ENCODE results near the gene ZFAND3.

GRCh38 chr6:38021571-38021970, 202.0 kb downstream of the ZFAND3 start:
- TF ChIP-seq POLR2A (IDR thresholded peaks at IDR 0.05; ENCODE audit: low read depth, low read length): no peak
- TF ChIP-seq, protein P1, sequence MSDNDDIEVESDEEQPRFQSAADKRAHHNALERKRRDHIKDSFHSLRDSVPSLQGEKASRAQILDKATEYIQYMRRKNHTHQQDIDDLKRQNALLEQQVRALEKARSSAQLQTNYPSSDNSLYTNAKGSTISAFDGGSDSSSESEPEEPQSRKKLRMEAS (IDR thresholded peaks at IDR 0.05; ENCODE audit: insufficient read depth, insufficient read length): no peak
- TF ChIP-seq, protein P2, sequence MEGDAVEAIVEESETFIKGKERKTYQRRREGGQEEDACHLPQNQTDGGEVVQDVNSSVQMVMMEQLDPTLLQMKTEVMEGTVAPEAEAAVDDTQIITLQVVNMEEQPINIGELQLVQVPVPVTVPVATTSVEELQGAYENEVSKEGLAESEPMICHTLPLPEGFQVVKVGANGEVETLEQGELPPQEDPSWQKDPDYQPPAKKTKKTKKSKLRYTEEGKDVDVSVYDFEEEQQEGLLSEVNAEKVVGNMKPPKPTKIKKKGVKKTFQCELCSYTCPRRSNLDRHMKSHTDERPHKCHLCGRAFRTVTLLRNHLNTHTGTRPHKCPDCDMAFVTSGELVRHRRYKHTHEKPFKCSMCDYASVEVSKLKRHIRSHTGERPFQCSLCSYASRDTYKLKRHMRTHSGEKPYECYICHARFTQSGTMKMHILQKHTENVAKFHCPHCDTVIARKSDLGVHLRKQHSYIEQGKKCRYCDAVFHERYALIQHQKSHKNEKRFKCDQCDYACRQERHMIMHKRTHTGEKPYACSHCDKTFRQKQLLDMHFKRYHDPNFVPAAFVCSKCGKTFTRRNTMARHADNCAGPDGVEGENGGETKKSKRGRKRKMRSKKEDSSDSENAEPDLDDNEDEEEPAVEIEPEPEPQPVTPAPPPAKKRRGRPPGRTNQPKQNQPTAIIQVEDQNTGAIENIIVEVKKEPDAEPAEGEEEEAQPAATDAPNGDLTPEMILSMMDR (IDR thresholded peaks at IDR 0.05; ENCODE audit: extremely low read depth in 1 of 2, insufficient read depth in 1 of 2, low read depth in 1 of 2, low read length in 2 of 2): no peak
- TF ChIP-seq EZH2 (IDR thresholded peaks at IDR 0.05; ENCODE audit: borderline replicate concordance, low read depth, low read length, severe bottlenecking): no peak
- no peak for TF ChIP-seq MYC (IDR thresholded peaks at IDR 0.05; ENCODE audit: low read depth, low read length)
- no peak for TF ChIP-seq JUN (IDR thresholded peaks at IDR 0.05; ENCODE audit: borderline replicate concordance, insufficient read depth, insufficient read length, low read depth)
- TF ChIP-seq FOS (IDR thresholded peaks at IDR 0.05; ENCODE audit: borderline replicate concordance, insufficient read depth, low read length): no peak
- TF ChIP-seq POLR2AphosphoS5 (IDR thresholded peaks at IDR 0.05; ENCODE audit: insufficient read depth, low read depth, low read length): no peak
